ENCODE data around the gene ACTRT2.

Gene ACTRT2

DNA sequence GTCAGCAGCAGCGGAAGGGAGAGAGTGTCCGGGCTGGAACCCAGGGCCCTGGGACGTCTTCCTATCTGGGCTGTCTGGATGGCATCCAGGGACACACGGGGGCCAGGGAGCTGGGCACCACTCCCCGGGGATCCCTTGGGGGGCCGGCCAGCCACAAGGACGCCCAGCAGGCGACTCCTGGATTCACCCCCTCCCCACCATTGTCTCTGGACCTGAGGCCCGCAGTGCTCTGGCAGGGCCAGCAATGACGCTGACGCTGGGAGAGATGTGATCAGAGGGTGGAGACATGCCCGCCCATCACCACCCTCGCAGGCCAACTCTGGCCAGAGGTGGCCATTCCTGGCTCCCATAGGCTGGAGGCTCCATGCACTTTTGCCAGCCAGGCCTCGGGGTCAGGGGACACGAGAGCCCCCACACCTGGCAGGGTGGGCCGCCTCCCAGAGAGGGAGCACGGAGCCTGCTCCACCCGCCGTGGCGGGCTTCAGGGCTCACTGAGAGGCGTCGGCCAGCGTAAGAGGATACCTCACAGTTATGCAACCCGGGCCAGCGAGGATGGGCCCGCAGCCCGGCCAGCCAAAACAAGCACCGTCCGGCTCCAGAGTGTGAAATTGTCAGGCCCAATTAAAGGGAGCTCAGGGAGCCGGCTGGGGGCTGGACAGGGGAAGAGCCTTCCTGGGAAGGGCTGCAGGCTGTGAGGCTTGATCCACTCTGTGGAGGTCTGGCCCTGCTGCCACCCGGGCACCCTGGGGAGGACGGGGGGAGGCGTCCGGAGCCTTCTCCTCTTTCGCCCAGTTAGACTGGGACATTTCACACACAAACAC is 10.3 kb downstream of the ACTRT2 start:
- Histone ChIP-seq H3K9me3 (ENCODE audit: insufficient read depth, low read length) (no peaks in the 10 kb centered on the region), H3K27ac (ENCODE audit: low read depth, low read length) (no peak overlapping the region), H4K20me1 (ENCODE audit: low read depth, low read length) (no peaks in the 10 kb centered on the region)

DNA sequence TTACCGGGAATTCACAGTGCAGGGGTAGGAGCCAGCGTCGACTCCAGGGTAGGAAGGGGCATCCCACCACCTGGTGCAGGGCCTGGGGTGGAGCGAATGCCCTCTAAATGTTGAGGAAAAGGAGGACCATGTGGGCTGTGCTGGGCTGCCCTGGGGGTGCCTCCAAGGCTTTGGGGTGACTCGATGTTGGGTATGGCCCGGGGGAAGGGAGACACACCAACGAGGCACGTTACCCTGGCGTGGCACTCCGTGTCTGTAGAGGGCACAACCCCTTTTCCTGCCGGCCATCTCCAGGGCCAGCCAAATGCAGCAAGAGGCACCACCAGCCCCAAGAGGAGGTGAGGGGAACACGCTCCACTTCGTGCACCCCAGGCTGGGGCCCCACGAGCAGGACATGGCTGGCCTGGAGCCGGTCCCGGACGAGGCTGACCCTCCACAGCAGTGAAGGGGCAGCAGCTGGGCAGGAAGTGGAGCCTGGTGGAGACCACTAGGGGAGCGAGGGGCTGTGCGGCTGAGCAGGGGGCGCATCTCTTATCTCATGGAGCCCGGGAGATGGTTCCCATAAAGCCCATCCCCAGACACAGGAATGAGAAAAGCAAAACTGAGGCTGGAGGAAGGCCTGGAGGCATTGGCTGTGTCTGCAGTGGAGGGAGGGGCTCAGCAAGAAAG is 11.2 kb downstream of the ACTRT2 start:
- Histone ChIP-seq H3K36me3 (ENCODE audit: low read length) (no peaks in the 10 kb centered on the region), H3K9ac (ENCODE audit: low read length) (no peak overlapping the region), H3F3A (ENCODE audit: insufficient read depth) (no peaks in the 10 kb centered on the region), H3K79me2 (ENCODE audit: insufficient read depth, low read length) (no peaks in the 10 kb centered on the region), H3K27me3 (ENCODE audit: low read length) (no peaks in the 10 kb centered on the region), H3K4me3 (ENCODE audit: insufficient read depth, low read length, poor library complexity, severe bottlenecking) (no peak overlapping the region), H3K9me2 (replicated peaks; ENCODE audit: insufficient read depth, low read length) (no peaks in the 10 kb centered on the region), H2AFZ (ENCODE audit: low read depth, low read length, severe bottlenecking) (no peak overlapping the region), H4K20me1 (ENCODE audit: low read depth, low read length) (no peaks in the 10 kb centered on the region), H3K9me3 (ENCODE audit: insufficient read depth, low read length) (no peaks in the 10 kb centered on the region), H3K4me2 (ENCODE audit: low read depth, low read length, poor library complexity, severe bottlenecking) (no peak overlapping the region), H3K27ac (ENCODE audit: low read depth, low read length) (no peak overlapping the region)
- TF ChIP-seq, protein P1, sequence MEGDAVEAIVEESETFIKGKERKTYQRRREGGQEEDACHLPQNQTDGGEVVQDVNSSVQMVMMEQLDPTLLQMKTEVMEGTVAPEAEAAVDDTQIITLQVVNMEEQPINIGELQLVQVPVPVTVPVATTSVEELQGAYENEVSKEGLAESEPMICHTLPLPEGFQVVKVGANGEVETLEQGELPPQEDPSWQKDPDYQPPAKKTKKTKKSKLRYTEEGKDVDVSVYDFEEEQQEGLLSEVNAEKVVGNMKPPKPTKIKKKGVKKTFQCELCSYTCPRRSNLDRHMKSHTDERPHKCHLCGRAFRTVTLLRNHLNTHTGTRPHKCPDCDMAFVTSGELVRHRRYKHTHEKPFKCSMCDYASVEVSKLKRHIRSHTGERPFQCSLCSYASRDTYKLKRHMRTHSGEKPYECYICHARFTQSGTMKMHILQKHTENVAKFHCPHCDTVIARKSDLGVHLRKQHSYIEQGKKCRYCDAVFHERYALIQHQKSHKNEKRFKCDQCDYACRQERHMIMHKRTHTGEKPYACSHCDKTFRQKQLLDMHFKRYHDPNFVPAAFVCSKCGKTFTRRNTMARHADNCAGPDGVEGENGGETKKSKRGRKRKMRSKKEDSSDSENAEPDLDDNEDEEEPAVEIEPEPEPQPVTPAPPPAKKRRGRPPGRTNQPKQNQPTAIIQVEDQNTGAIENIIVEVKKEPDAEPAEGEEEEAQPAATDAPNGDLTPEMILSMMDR (IDR thresholded peaks at IDR 0.05; ENCODE audit: insufficient read depth, low read length, poor library complexity, severe bottlenecking): no peak
- no peak for TF ChIP-seq EZH2phosphoT487 (conservative IDR thresholded peaks at IDR 0.05; ENCODE audit: low read length)

More for the DNA sequence above, 10.3 kb downstream of the ACTRT2 start:
- no peak overlapping the region for H3K4me3 ChIP-seq (ENCODE audit: insufficient read depth, low read length, poor library complexity, severe bottlenecking)
- H3K9ac ChIP-seq (ENCODE audit: low read length): no peak overlapping the region
- no peaks in the 10 kb centered on the region for H3K9me2 ChIP-seq (replicated peaks; ENCODE audit: insufficient read depth, low read length)
- H3K27me3 ChIP-seq (ENCODE audit: low read length): no peaks in the 10 kb centered on the region
- H3F3A ChIP-seq (ENCODE audit: insufficient read depth): no peaks in the 10 kb centered on the region
- no peaks in the 10 kb centered on the region for H3K36me3 ChIP-seq (ENCODE audit: low read length)
- no peak overlapping the region for H2AFZ ChIP-seq (ENCODE audit: low read depth, low read length, severe bottlenecking)
- no peak overlapping the region for H3K4me2 ChIP-seq (ENCODE audit: low read depth, low read length, poor library complexity, severe bottlenecking)
- no peaks in the 10 kb centered on the region for H3K79me2 ChIP-seq (ENCODE audit: insufficient read depth, low read length)
- no peak for TF ChIP-seq EZH2phosphoT487 (conservative IDR thresholded peaks at IDR 0.05; ENCODE audit: low read length)
- TF ChIP-seq, protein P1 (IDR thresholded peaks at IDR 0.05; ENCODE audit: insufficient read depth, low read length, poor library complexity, severe bottlenecking): no peak

- H3K4me2 ChIP-seq (ENCODE audit: low read depth, low read length, poor library complexity, severe bottlenecking): no peak overlapping the region
These were observed 11.9 kb downstream of the ACTRT2 start for GRCh38 chr1:3033040-3033789.

More at GRCh38 chr1:3033040-3033789, 11.9 kb downstream of the ACTRT2 start:
- Histone ChIP-seq H2AFZ (ENCODE audit: low read depth, low read length, severe bottlenecking) (no peak overlapping the region), H3K27ac (ENCODE audit: low read depth, low read length) (no peak overlapping the region), H3K9me2 (replicated peaks; ENCODE audit: insufficient read depth, low read length) (no peaks in the 10 kb centered on the region), H3K36me3 (ENCODE audit: low read length) (no peaks in the 10 kb centered on the region), H3K9ac (ENCODE audit: low read length) (no peak overlapping the region), H3K4me3 (ENCODE audit: insufficient read depth, low read length, poor library complexity, severe bottlenecking) (no peak overlapping the region), H3F3A (ENCODE audit: insufficient read depth) (no peaks in the 10 kb centered on the region), H3K27me3 (ENCODE audit: low read length) (no peaks in the 10 kb centered on the region), H3K79me2 (ENCODE audit: insufficient read depth, low read length) (no peaks in the 10 kb centered on the region), H4K20me1 (ENCODE audit: low read depth, low read length) (no peaks in the 10 kb centered on the region), H3K9me3 (ENCODE audit: insufficient read depth, low read length) (no peaks in the 10 kb centered on the region)
- TF ChIP-seq EZH2phosphoT487 (conservative IDR thresholded peaks at IDR 0.05; ENCODE audit: low read length): no peak
- TF ChIP-seq, protein P1 (IDR thresholded peaks at IDR 0.05; ENCODE audit: insufficient read depth, low read length, poor library complexity, severe bottlenecking): no peak
